MV-4-11 (cell line): ENCODE data around the gene GP1BB.
"Not testable (repeated sequence)": the region's sequence is repeated elsewhere in the genome, so short reads cannot be mapped to it uniquely, and the experiment has no call there.

ENCODE experiments used
- DNase-seq: peaks from one replicate; lab custom pipeline; 2025; lab: John Stamatoyannopoulos, UW

GP1BB gene

GRCh38 chr22:19693981-19694670 is 29.2 kb upstream of the GP1BB start:
- DNase-seq, result no peak

- no peak for DNase-seq
Measured at GRCh38 chr22:19694696-19695095, 28.6 kb upstream of the GP1BB start.

- DNase-seq, result no peak
Measured at GRCh38 chr22:19696504-19697276, 26.6 kb upstream of the GP1BB start.

- DNase-seq, result not testable (repeated sequence)
Measured at GRCh38 chr22:19697871-19698270, 25.5 kb upstream of the GP1BB start.

GRCh38 chr22:19700790-19701419 is 22.4 kb upstream of the GP1BB start:
- no peak for DNase-seq

- no peak for DNase-seq
Measured at GRCh38 chr22:19701420-19702145, 21.8 kb upstream of the GP1BB start.

- DNase-seq, result no peak
Measured at GRCh38 chr22:19703869-19704268, 19.5 kb upstream of the GP1BB start.

- DNase-seq, result no peak
Measured at GRCh38 chr22:19704355-19705015, 18.9 kb upstream of the GP1BB start.

- DNase-seq, result no peak
Measured at GRCh38 chr22:19705181-19705934, 18.0 kb upstream of the GP1BB start.

- DNase-seq, result peak; percentile 10
Measured at GRCh38 chr22:19706661-19707151, 16.6 kb upstream of the GP1BB start.

- no peak for DNase-seq
Measured at GRCh38 chr22:19707347-19708290, 15.7 kb upstream of the GP1BB start.

- no peak for DNase-seq
Measured at GRCh38 chr22:19708321-19709011, 14.9 kb upstream of the GP1BB start.

GRCh38 chr22:19709063-19709769 is 14.1 kb upstream of the GP1BB start:
- no peak for DNase-seq

GRCh38 chr22:19710020-19710768 is 13.1 kb upstream of the GP1BB start:
- no peak for DNase-seq

GRCh38 chr22:19710769-19711106 is 12.6 kb upstream of the GP1BB start:
- no peak for DNase-seq

GRCh38 chr22:19713245-19713644 is 10.1 kb upstream of the GP1BB start:
- DNase-seq, result no peak

- no peak for DNase-seq
Measured at GRCh38 chr22:19713650-19714311, 9.6 kb upstream of the GP1BB start.
